ENCODE data around the gene SHROOM4.

The SHROOM4 gene

GRCh38 chrX:50648156-50648555 is 165.8 kb downstream of the SHROOM4 start:
- Histone ChIP-seq H3K4me3 (ENCODE audit: insufficient read depth in 1 of 2, low read depth in 1 of 2, low read length in 2 of 2) (no peak overlapping the region), H4K91ac (ENCODE audit: low read length) (no peak overlapping the region), H3K36me3 (ENCODE audit: control insufficient read depth in 1 of 2, insufficient read depth in 2 of 2, low read depth in 1 of 2, low read length in 2 of 2) (no peaks in the 10 kb centered on the region), H3K4me1 (ENCODE audit: control insufficient read depth, insufficient read depth, low read depth, low read length) (no peaks in the 10 kb centered on the region), H3K4ac (ENCODE audit: low read depth in 1 of 2, low read length in 2 of 2) (no peak overlapping the region), H3K18ac (ENCODE audit: low read depth in 1 of 2, low read length in 2 of 2) (no peak overlapping the region), H3K9me3 (ENCODE audit: control insufficient read depth, low read length) (no peaks in the 10 kb centered on the region), H3K79me1 (replicated peaks; ENCODE audit: low read length, poor library complexity, severe bottlenecking) (no peaks in the 10 kb centered on the region), H2AFZ (ENCODE audit: low read depth, low read length) (no peak overlapping the region), H2BK120ac (ENCODE audit: low read depth, low read length) (no peak overlapping the region), H3K9ac (ENCODE audit: low read length) (no peak overlapping the region), H3K27ac (ENCODE audit: low read length, poor library complexity, severe bottlenecking) (no peak overlapping the region), H3K27me3 (ENCODE audit: control insufficient read depth in 1 of 2, insufficient read depth in 1 of 2, low read length in 2 of 2) (peaks cover 0 to 27% of the 10 kb centered on the region in 2 experiments), H2BK15ac (ENCODE audit: low read depth, poor library complexity, severe bottlenecking) (no peak overlapping the region), H3K14ac (ENCODE audit: low read length in 2 of 2) (no peak overlapping the region), H2AK5ac (ENCODE audit: low read length, severe bottlenecking) (no peak overlapping the region), H2BK12ac (ENCODE audit: low read length in 2 of 2) (no peak overlapping the region), H3K23ac (ENCODE audit: low read length in 2 of 2) (no peak overlapping the region), H4K8ac (ENCODE audit: low read length) (no peak overlapping the region), H2BK5ac (ENCODE audit: low read depth, low read length, poor library complexity, severe bottlenecking) (no peak overlapping the region), H3K4me2 (ENCODE audit: low read length, poor library complexity, severe bottlenecking) (no peak overlapping the region)
- no peak for DNase-seq

DNA sequence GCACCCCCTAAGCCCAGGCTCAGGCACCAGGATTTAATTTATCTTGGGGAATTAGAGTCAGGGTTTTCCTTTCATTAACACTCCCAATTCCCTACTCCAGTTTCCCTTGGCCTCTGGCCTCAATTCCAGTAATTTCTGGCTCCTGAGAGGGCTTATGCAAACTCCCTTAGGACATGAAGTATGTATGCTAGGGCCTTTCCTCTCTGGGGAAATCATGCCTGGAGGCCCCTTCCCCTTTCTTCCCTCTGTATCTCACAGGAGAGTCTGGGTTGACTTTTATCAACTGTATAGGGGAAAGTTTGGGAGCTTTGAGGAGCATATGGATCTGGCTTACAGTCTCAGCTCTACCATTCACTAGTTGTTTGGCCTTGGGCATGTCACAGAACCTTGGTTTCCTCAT is 169.5 kb downstream of the SHROOM4 start:
- no peak overlapping the region for H3K14ac ChIP-seq (ENCODE audit: low read length in 2 of 2)
- H3K36me3 ChIP-seq (ENCODE audit: control insufficient read depth in 1 of 2, insufficient read depth in 2 of 2, low read depth in 1 of 2, low read length in 2 of 2), result no peaks in the 10 kb centered on the region
- no peak overlapping the region for H3K4me3 ChIP-seq (ENCODE audit: insufficient read depth in 1 of 2, low read depth in 1 of 2, low read length in 2 of 2)
- no peaks in the 10 kb centered on the region for H3K9me3 ChIP-seq (ENCODE audit: control insufficient read depth, low read length)
- H3K9ac ChIP-seq (ENCODE audit: low read length), result no peak overlapping the region
- no peak overlapping the region for H3K4me2 ChIP-seq (ENCODE audit: low read length, poor library complexity, severe bottlenecking)
- H2BK12ac ChIP-seq (ENCODE audit: low read length in 2 of 2), result no peak overlapping the region
- no peak overlapping the region for H2BK120ac ChIP-seq (ENCODE audit: low read depth, low read length)
- peaks cover 0 to 29% of the 10 kb centered on the region in 2 experiments for H3K27me3 ChIP-seq (ENCODE audit: control insufficient read depth in 1 of 2, insufficient read depth in 1 of 2, low read length in 2 of 2)
- DNase-seq, result no peak
- H2AFZ ChIP-seq (ENCODE audit: low read depth, low read length), result no peak overlapping the region
- H4K8ac ChIP-seq (ENCODE audit: low read length), result no peak overlapping the region
- no peak overlapping the region for H3K27ac ChIP-seq (ENCODE audit: low read length, poor library complexity, severe bottlenecking)
- H3K79me1 ChIP-seq (replicated peaks; ENCODE audit: low read length, poor library complexity, severe bottlenecking), result no peaks in the 10 kb centered on the region
- no peaks in the 10 kb centered on the region for H3K4me1 ChIP-seq (ENCODE audit: control insufficient read depth, insufficient read depth, low read depth, low read length)
- no peak overlapping the region for H3K23ac ChIP-seq (ENCODE audit: low read length in 2 of 2)
- no peak overlapping the region for H3K18ac ChIP-seq (ENCODE audit: low read depth in 1 of 2, low read length in 2 of 2)
- H2BK15ac ChIP-seq (ENCODE audit: low read depth, poor library complexity, severe bottlenecking), result no peak overlapping the region
- H2BK5ac ChIP-seq (ENCODE audit: low read depth, low read length, poor library complexity, severe bottlenecking), result no peak overlapping the region
- no peak overlapping the region for H2AK5ac ChIP-seq (ENCODE audit: low read length, severe bottlenecking)
- no peak overlapping the region for H3K4ac ChIP-seq (ENCODE audit: low read depth in 1 of 2, low read length in 2 of 2)
- H4K91ac ChIP-seq (ENCODE audit: low read length), result no peak overlapping the region

DNA sequence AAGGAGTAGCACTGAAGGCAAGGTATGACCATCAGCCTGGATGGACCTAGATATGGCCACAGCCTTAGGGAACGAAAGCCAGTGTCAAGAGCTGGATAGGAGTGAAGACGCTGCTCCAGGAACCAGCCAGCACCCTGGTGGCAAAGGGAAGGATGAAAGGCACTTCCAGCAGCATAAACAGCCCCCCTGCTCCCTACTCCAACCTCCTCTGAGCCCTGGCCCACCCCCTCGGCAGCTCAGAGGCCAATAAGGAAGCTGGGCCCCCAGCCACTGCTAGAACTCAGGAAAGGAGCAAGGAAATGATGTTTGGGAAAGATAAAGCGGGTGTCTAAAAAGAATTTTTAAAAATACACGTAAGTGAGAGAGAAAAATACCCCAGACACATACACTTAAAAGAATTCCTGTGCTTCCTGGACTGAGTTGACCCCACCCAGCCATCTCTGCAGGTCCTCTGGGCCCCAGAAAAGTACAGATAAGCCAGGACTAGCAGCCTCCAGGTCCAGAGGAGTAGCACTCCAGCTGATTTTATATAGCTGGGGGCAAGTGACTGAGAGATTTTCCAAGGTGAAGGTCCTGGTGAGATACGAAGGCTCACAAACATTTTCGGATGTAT is 170.4 kb downstream of the SHROOM4 start:
- no peaks in the 10 kb centered on the region for H3K36me3 ChIP-seq (ENCODE audit: control insufficient read depth in 1 of 2, insufficient read depth in 2 of 2, low read depth in 1 of 2, low read length in 2 of 2)
- peaks cover 0 to 27% of the 10 kb centered on the region in 2 experiments for H3K27me3 ChIP-seq (ENCODE audit: control insufficient read depth in 1 of 2, insufficient read depth in 1 of 2, low read length in 2 of 2)
- no peak overlapping the region for H2AFZ ChIP-seq (ENCODE audit: low read depth, low read length)
- no peak overlapping the region for H3K4me3 ChIP-seq (ENCODE audit: insufficient read depth in 1 of 2, low read depth in 1 of 2, low read length in 2 of 2)
- no peak overlapping the region for H2BK15ac ChIP-seq (ENCODE audit: low read depth, poor library complexity, severe bottlenecking)
- H3K4me2 ChIP-seq (ENCODE audit: low read length, poor library complexity, severe bottlenecking), result no peak overlapping the region
- H2BK12ac ChIP-seq (ENCODE audit: low read length in 2 of 2), result no peak overlapping the region
- H3K9me3 ChIP-seq (ENCODE audit: control insufficient read depth, low read length), result no peaks in the 10 kb centered on the region
- no peaks in the 10 kb centered on the region for H3K4me1 ChIP-seq (ENCODE audit: control insufficient read depth, insufficient read depth, low read depth, low read length)
- H2AK5ac ChIP-seq (ENCODE audit: low read length, severe bottlenecking), result no peak overlapping the region
- no peaks in the 10 kb centered on the region for H3K79me1 ChIP-seq (replicated peaks; ENCODE audit: low read length, poor library complexity, severe bottlenecking)
- no peak overlapping the region for H3K23ac ChIP-seq (ENCODE audit: low read length in 2 of 2)
- no peak overlapping the region for H4K8ac ChIP-seq (ENCODE audit: low read length)
- H3K4ac ChIP-seq (ENCODE audit: low read depth in 1 of 2, low read length in 2 of 2), result no peak overlapping the region
- no peak overlapping the region for H3K9ac ChIP-seq (ENCODE audit: low read length)
- no CpG with 5 or more reads among the region's 7 CpGs for WGBS
- H2BK5ac ChIP-seq (ENCODE audit: low read depth, low read length, poor library complexity, severe bottlenecking), result no peak overlapping the region
- no peak overlapping the region for H4K91ac ChIP-seq (ENCODE audit: low read length)
- H3K14ac ChIP-seq (ENCODE audit: low read length in 2 of 2), result no peak overlapping the region
- H2BK120ac ChIP-seq (ENCODE audit: low read depth, low read length), result no peak overlapping the region
- no peak overlapping the region for H3K27ac ChIP-seq (ENCODE audit: low read length, poor library complexity, severe bottlenecking)
- H3K18ac ChIP-seq (ENCODE audit: low read depth in 1 of 2, low read length in 2 of 2), result no peak overlapping the region
- DNase-seq, result no peak

GRCh38 chrX:50638123-50638522 is 175.9 kb downstream of the SHROOM4 start:
- DNase-seq, result no peak
- H3K36me3 ChIP-seq (ENCODE audit: control insufficient read depth in 1 of 2, insufficient read depth in 2 of 2, low read depth in 1 of 2, low read length in 2 of 2), result peaks cover 0 to 16% of the 10 kb centered on the region in 2 experiments
- no peak overlapping the region for H3K9ac ChIP-seq (ENCODE audit: low read length)
- no peak overlapping the region for H3K18ac ChIP-seq (ENCODE audit: low read depth in 1 of 2, low read length in 2 of 2)
- H2BK15ac ChIP-seq (ENCODE audit: low read depth, poor library complexity, severe bottlenecking), result no peak overlapping the region
- H2BK12ac ChIP-seq (ENCODE audit: low read length in 2 of 2), result no peak overlapping the region
- H3K4me2 ChIP-seq (ENCODE audit: low read length, poor library complexity, severe bottlenecking), result no peak overlapping the region
- H3K14ac ChIP-seq (ENCODE audit: low read length in 2 of 2), result no peak overlapping the region
- H3K4ac ChIP-seq (ENCODE audit: low read depth in 1 of 2, low read length in 2 of 2), result no peak overlapping the region
- no peak overlapping the region for H3K4me3 ChIP-seq (ENCODE audit: insufficient read depth in 1 of 2, low read depth in 1 of 2, low read length in 2 of 2)
- H2BK5ac ChIP-seq (ENCODE audit: low read depth, low read length, poor library complexity, severe bottlenecking), result no peak overlapping the region
- no peak overlapping the region for H2AFZ ChIP-seq (ENCODE audit: low read depth, low read length)
- H3K79me1 ChIP-seq (replicated peaks; ENCODE audit: low read length, poor library complexity, severe bottlenecking), result no peaks in the 10 kb centered on the region
- no peak overlapping the region for H2BK120ac ChIP-seq (ENCODE audit: low read depth, low read length)
- no peak overlapping the region for H3K23ac ChIP-seq (ENCODE audit: low read length in 2 of 2)
- H3K27me3 ChIP-seq (ENCODE audit: control insufficient read depth in 1 of 2, insufficient read depth in 1 of 2, low read length in 2 of 2), result peaks cover 0 to 23% of the 10 kb centered on the region in 2 experiments
- 67% methylated on average over 1 of the region's 3 CpGs for WGBS
- no peak overlapping the region for H4K8ac ChIP-seq (ENCODE audit: low read length)
- no peak overlapping the region for H4K91ac ChIP-seq (ENCODE audit: low read length)
- no peak overlapping the region for H2AK5ac ChIP-seq (ENCODE audit: low read length, severe bottlenecking)
- no peak overlapping the region for H3K27ac ChIP-seq (ENCODE audit: low read length, poor library complexity, severe bottlenecking)
- no peaks in the 10 kb centered on the region for H3K9me3 ChIP-seq (ENCODE audit: control insufficient read depth, low read length)
- H3K4me1 ChIP-seq (ENCODE audit: control insufficient read depth, insufficient read depth, low read depth, low read length), result no peaks in the 10 kb centered on the region
